Spinal cord (tissue), 10 donors: Measurements from ENCODE around the gene PTN. TPM values are rescaled to one million over a fixed set of nuclear protein-coding genes. Genes with fewer than 3 reads are reported as not detected.

Experiments used
- DNase-seq, 6 donors: peaks; one replicate each; pipeline versions ENCODE4 v3.0.0 to v3.0.0-alpha.2; 2013 to 2015; ENCODE audit warnings: low spot score in 6 of 6, low read depth in 4 of 6
- H3K27ac ChIP-seq: one replicate; pipeline ENCODE4 v1.5.1; 2013; ENCODE audit warnings: low read depth, low read length, control low read depth
- H3K27me3 ChIP-seq: one replicate; pipeline ENCODE4 v1.6.1; 2013; ENCODE audit warnings: low read length; ENCODE audit not compliant: control insufficient read depth, insufficient read depth
- H3K36me3 ChIP-seq: one replicate; pipeline ENCODE4 v1.6.1; 2013; ENCODE audit warnings: low read length; ENCODE audit not compliant: control insufficient read depth, insufficient read depth
- H3K4me1 ChIP-seq: one replicate; pipeline ENCODE4 v1.6.1; 2013; ENCODE audit warnings: low read length; ENCODE audit not compliant: control insufficient read depth, insufficient read depth
- H3K4me3 ChIP-seq: one replicate; pipeline ENCODE4 v1.5.1; 2013; ENCODE audit warnings: low read depth, low read length, control low read depth
- H3K9me3 ChIP-seq: one replicate; pipeline ENCODE4 v1.6.1; 2013; ENCODE audit warnings: low read length; ENCODE audit not compliant: control insufficient read depth, insufficient read depth
- WGBS: methylation state at CpG from one replicate; pipeline ENCODE4 v1.1.5; 2013; ENCODE audit warnings: missing lambda C conversion rate; ENCODE audit not compliant: insufficient coverage; 5-methylcytosine and 5-hydroxymethylcytosine counted together
- long read RNA-seq, 4 donors: transcript quantifications; one replicate each; lab custom pipeline, GENCODE V29; 2026
- polyA plus RNA-seq, 2 donors: library from polyadenylated mRNA; unstranded; fragments of 120-200 nt; gene quantifications; one replicate each; pipeline ENCODE4 v1.2.1, GENCODE V29; 2013; ENCODE audit not compliant: insufficient read length in 2 of 2
- total RNA-seq, 2 donors: library from RNA; depleted of rRNA in 1 of 2; stranded (reverse); fragments of 120-200 nt in 1 of 2; fragments of >200 nt in 1 of 2; gene quantifications; one replicate each; pipeline versions ENCODE4 v1.2.3 to v1.2.4, GENCODE V29; 2013 to 2014
- donor health status: healthy.

Gene PTN, protein sequence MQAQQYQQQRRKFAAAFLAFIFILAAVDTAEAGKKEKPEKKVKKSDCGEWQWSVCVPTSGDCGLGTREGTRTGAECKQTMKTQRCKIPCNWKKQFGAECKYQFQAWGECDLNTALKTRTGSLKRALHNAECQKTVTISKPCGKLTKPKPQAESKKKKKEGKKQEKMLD
- total RNA-seq (1,000 to 10,000 TPM in 1 of 2 donors, 100 to 1,000 TPM in 1; 566 to 1,663 TPM), polyA plus RNA-seq (1,000 to 10,000 TPM; 1,534 to 1,573 TPM)
- long read RNA-seq, donor 1, transcript PTN-201 (5 exons, 1,614 nt): major isoform, 639 of 1,350 reads
- long read RNA-seq, donor 1, partial matches to known transcripts: 539 of 1,350 reads
- long read RNA-seq, donor 1, other reads (novel, unspliced or antisense): 171 of 1,350 reads
- long read RNA-seq, donor 2, transcript PTN-201 (5 exons, 1,614 nt): major isoform, 250 of 833 reads
- long read RNA-seq, donor 2, partial matches to known transcripts: 565 of 833 reads
- long read RNA-seq, donor 2, other reads (novel, unspliced or antisense): 17 of 833 reads
- long read RNA-seq, donor 3, transcript PTN-201 (5 exons, 1,614 nt): major isoform, 244 of 778 reads
- long read RNA-seq, donor 3, partial matches to known transcripts: 482 of 778 reads
- long read RNA-seq, donor 3, other reads (novel, unspliced or antisense): 52 of 778 reads
- long read RNA-seq, donor 4, transcript PTN-201 (5 exons, 1,614 nt): major isoform, 38 of 76 reads
- long read RNA-seq, donor 4, partial matches to known transcripts: 32 of 76 reads
- long read RNA-seq, donor 4, other reads (novel, unspliced or antisense): 6 of 76 reads

DNA sequence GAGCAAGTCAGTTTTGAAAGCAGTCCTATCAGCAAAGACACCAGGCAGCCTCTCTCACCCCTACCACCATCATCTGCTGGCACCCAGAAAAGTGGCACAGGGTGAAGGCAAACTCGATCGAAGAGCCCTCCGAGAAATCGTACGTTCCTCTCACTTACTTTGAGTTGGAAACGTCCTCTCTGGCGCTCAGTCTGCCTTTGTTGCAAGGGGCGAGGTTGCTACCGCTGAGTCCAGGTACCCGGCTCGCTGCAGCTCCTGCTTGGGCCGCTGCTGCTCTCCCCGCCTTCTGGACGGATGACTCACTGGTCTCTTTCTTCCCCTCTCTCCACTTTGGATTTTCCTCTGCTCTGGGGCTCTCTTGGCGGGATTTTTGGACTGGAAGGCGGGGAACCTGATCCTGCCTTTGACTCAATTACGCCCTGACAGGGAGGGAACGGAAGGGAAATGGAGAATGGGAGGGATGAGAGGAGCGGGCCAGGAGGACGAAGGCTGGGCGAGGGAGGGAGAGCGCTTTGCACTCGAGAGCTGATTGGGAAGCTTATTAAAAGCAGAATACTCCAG is at the start of gene PTN:
TSS of gene PTN (minus strand) at position 453 of the 561 bp plus-strand sequence. CDS start 88,760 bp downstream, outside the sequence.
- Histone ChIP-seq H3K4me1 (no peaks in the 10 kb centered on the region), H3K9me3 (no peaks in the 10 kb centered on the region), H3K36me3 (no peaks in the 10 kb centered on the region), H3K4me3 (peak within 1 kb of the TSS; percentile 90), H3K27ac (peak within 1 kb of the TSS; percentile 96), H3K27me3 (no peaks in the 10 kb centered on the region)
- 0% methylated on average over 20 of the region's 23 CpGs for WGBS
- peak; percentile 65 to 94 (median 79) for DNase-seq

DNA sequence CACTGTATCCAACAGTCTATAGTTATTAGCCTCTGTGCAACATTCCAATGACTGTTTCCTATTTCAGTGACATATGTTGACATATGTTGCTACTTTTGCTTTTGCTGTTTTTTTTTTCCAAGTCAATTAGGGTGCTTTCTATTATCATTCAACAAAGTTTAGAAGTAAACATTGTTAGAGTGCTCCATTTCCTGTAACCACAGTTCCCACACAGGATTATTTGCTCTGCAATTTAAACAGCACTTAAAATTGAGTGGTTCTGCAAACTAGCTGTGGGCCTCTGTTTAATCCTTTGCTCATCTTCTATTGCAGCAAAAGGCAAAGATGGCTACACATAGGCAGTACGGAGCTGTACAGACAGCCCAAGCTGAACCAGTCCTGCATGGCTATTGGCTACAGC is 46.5 kb upstream of the PTN start:
- peaks cover 1% of the 10 kb centered on the region for H3K4me1 ChIP-seq
- no peak for DNase-seq
- no peaks in the 10 kb centered on the region for H3K9me3 ChIP-seq
- peaks cover 3% of the 10 kb centered on the region for H3K36me3 ChIP-seq
- WGBS: no CpG with 5 or more reads among the region's 1 CpG
- no peak overlapping the region for H3K4me3 ChIP-seq
- no peaks in the 10 kb centered on the region for H3K27me3 ChIP-seq
- no peak overlapping the region for H3K27ac ChIP-seq

DNA sequence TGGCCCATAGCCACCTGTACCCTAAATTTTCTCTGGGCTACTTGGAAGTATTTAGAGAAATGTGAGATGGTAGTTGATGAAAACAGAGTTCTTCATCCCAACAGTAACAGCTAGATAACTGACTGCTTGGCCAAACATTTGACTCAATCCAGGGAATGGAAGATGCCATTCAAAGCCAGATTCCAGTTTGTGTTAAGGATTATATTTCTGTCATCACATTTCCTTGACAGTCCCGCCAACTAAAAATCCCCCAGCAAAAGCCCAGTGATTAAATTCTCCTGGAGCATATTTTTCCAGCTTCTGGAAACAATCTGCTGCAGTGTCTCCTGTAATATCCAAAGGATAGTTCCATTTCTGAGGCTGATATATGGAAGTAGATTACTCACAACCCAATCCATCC is 45.4 kb upstream of the PTN start:
- no peak for DNase-seq
- Histone ChIP-seq H3K4me3 (no peak overlapping the region), H3K4me1 (no peaks in the 10 kb centered on the region), H3K27ac (no peak overlapping the region), H3K36me3 (peaks cover 3% of the 10 kb centered on the region), H3K9me3 (no peaks in the 10 kb centered on the region), H3K27me3 (no peaks in the 10 kb centered on the region)
- no CpG with 5 or more reads among the region's 1 CpG for WGBS

DNA sequence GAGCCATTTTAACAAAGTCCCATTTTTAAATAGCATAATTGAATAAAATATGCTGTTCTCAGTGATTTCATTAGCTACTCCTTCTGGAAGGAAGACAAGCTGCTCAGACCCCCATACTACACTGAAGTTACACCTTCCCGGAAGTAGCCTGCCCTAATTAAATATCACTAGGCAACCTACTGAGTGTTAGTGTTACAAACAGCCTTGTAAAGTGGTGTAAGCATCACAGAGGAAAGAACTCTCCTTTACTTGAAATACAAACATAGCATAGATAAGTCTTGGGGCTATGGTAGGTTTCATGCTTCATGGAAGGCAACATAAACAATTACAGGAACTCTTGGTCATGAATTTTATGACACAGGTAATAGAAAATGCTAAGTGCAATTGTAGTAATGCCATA is 43.4 kb upstream of the PTN start:
- Histone ChIP-seq H3K27ac (no peak overlapping the region), H3K4me3 (no peak overlapping the region), H3K9me3 (no peaks in the 10 kb centered on the region), H3K27me3 (no peaks in the 10 kb centered on the region), H3K4me1 (no peaks in the 10 kb centered on the region), H3K36me3 (peaks cover 3% of the 10 kb centered on the region)
- no peak for DNase-seq
- WGBS: no CpG with 5 or more reads among the region's 1 CpG

DNA sequence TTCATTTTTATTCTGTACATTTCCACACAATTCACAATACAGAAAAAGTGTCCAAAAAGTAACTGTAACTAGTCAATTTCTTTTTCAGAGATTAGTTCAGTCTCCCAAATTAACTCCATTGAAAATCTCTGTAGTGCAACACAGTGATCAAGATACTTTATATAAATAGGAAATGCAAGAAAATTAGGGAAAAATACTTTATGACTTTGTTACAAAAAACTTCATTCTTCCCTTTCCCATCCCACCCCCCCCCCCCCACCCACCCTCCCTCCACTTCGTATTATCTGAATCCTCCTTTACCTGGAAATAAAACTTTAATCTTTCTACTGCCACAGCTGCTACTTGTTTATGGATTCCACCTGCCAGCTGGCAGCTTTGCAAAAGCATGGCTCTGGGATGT is 37.5 kb upstream of the PTN start:
- WGBS: no CpG with 5 or more reads among the region's 1 CpG
- Histone ChIP-seq H3K4me1 (no peaks in the 10 kb centered on the region), H3K27me3 (no peaks in the 10 kb centered on the region), H3K9me3 (no peaks in the 10 kb centered on the region), H3K4me3 (no peak overlapping the region), H3K36me3 (no peaks in the 10 kb centered on the region), H3K27ac (no peak overlapping the region)
- DNase-seq: peak in 1 of 6 donors; percentile 29

DNA sequence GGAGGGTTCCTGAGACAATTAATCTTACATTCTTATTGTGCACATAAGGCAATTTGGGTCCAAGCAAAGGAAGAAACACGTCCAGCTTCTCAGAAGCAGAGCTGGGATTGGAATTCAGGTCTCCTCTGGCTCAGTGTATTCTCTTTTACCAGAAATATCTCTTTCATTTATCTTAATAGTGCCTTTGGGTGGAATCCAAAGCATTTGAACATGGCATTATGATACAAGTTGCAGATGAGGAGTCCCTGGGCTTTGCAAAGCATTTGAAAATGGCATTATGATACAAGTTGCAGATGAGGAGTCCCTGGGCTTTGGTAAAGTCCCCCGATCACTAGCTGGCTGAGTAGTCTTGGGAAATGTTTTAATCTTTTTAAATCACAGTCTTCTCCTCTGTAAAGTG is 30.0 kb upstream of the PTN start:
- H3K9me3 ChIP-seq: no peaks in the 10 kb centered on the region
- H3K4me3 ChIP-seq: no peak overlapping the region
- H3K27ac ChIP-seq: no peak overlapping the region
- H3K36me3 ChIP-seq: no peaks in the 10 kb centered on the region
- no peaks in the 10 kb centered on the region for H3K27me3 ChIP-seq
- no CpG with 5 or more reads among the region's 2 CpGs for WGBS
- peak in 1 of 6 donors; percentile 24 for DNase-seq
- no peaks in the 10 kb centered on the region for H3K4me1 ChIP-seq

DNA sequence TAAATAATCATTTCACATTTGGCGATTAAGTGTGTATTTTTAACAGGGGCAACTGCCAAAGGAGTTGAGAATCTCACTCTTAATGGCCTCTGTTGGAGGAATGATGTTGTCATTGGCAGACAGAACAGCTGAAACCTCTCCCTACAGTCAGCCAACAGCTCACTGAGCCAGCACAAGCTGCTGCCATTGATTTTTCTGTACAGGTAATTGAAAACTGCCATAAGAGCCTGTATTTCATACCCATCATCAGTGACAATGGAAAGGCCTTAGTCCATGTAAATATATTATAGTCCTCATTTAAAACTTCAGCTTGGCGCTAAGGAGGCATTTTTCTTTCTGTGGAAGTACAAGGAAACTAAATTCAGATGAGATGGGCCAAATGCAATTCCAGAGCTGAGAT is 28.1 kb upstream of the PTN start:
- Histone ChIP-seq H3K9me3 (no peaks in the 10 kb centered on the region), H3K4me3 (no peak overlapping the region), H3K27me3 (no peaks in the 10 kb centered on the region), H3K36me3 (no peaks in the 10 kb centered on the region), H3K27ac (no peak overlapping the region), H3K4me1 (no peaks in the 10 kb centered on the region)
- peak in 2 of 6 donors; percentile 53 to 54 for DNase-seq
- WGBS: no CpG with 5 or more reads among the region's 2 CpGs

DNA sequence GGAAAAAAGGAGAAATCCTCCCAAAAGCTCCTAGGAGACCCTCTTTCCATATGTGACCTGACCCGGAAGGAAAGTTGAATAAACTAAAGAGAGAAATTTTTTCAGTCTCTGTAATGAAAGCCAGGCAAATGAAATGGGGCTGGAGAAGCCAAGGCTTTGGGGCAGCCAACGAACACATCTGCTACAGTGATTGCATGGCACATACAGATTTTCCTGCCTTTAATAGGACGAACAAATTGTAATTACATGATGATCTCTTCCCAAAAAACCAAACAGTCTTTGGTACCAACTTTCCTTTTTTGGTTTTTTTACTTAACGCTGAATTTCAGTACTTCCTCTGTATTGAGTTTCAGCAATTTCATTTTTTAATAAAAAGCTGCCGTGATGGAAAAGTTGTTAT is 23.5 kb upstream of the PTN start:
- no peak for DNase-seq
- Histone ChIP-seq H3K27me3 (no peaks in the 10 kb centered on the region), H3K4me3 (no peak overlapping the region), H3K9me3 (peaks cover 6% of the 10 kb centered on the region), H3K4me1 (no peaks in the 10 kb centered on the region), H3K27ac (no peak overlapping the region), H3K36me3 (no peaks in the 10 kb centered on the region)
- 100% methylated on average over 1 of the region's 5 CpGs for WGBS

DNA sequence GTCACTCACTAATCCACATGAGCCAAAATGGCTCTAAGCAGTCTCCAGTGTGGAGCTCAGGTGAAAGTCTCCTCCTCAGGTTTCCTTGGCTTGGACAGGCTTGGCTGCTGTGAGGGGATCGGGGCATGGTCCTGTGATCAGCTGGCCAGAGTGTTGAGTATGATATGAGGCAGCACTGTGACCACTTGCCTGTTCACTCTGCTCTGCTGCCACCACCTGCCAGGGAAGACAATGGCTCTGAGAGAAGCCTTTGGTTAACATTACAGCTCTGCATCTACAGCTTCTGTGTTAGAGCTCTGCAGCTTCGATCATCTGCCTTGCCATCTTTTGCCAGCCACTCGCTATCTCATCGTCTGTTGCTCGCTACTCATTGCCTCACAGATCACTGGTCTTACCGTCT is 20.1 kb upstream of the PTN start:
- H3K27me3 ChIP-seq: no peaks in the 10 kb centered on the region
- DNase-seq: no peak
- H3K4me3 ChIP-seq: no peak overlapping the region
- WGBS: 94% methylated on average over 6 of the region's 6 CpGs
- H3K4me1 ChIP-seq: no peaks in the 10 kb centered on the region
- no peak overlapping the region for H3K27ac ChIP-seq
- peaks cover 22% of the 10 kb centered on the region for H3K9me3 ChIP-seq
- no peaks in the 10 kb centered on the region for H3K36me3 ChIP-seq
